Spleen (tissue), 7 donors: ENCODE results near the gene SOX9.

Experiments
- POLR2A ChIP-seq, 3 donors: fragments of 450-650 bp; IDR thresholded peaks; one replicate each; pipeline ENCODE4 v1.5.1; 2017; ENCODE audit warnings: antibody characterized with exemption in 3 of 3, mild to moderate bottlenecking in 1 of 3
- TF ChIP-seq, protein P1 (sequence below), 11 experiments: fragments of 200-600 bp in 7 of 11; fragments of 450-650 bp in 4 of 11; sonication (generic) in 4 of 11; IDR thresholded peaks in 8 of 11; conservative IDR thresholded peaks in 3 of 11; 1 replicate in 7 of 11; 2 replicates in 4 of 11; pipeline versions ENCODE4 v1.4.0 to v1.8.0; 2016 to 2021; ENCODE audit warnings: antibody characterized with exemption in 11 of 11, inconsistent platforms in 4 of 11, mild to moderate bottlenecking in 1 of 11
- donor health status: DM: no; HTN: no; CAD: no; lungs with moderate emphysema.
- donor health status: DM: no; HTN: no; CAD: no.
- donor health status: DM: no; HTN: no; CAD: no.

DNA sequence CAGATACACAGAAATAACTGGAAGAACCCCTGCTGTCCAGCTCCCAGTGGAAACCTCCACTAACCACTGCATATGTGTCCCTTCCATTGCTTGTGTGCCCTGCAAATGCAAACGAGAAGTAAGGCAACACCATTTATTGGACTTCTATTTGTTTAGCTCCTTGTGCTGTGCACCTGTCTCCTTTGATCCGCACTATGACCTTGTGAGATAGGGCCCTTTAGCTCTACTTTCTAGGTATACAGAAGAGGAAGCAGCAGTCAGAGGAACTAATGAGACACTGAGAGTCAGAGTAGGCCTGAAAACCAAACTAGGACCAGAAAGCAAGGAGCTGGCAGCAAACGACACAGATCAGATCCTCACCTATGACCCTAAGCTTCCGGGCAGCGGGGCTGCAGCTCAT, 22.4 kb downstream of the SOX9 start:
- TF ChIP-seq, protein P1, sequence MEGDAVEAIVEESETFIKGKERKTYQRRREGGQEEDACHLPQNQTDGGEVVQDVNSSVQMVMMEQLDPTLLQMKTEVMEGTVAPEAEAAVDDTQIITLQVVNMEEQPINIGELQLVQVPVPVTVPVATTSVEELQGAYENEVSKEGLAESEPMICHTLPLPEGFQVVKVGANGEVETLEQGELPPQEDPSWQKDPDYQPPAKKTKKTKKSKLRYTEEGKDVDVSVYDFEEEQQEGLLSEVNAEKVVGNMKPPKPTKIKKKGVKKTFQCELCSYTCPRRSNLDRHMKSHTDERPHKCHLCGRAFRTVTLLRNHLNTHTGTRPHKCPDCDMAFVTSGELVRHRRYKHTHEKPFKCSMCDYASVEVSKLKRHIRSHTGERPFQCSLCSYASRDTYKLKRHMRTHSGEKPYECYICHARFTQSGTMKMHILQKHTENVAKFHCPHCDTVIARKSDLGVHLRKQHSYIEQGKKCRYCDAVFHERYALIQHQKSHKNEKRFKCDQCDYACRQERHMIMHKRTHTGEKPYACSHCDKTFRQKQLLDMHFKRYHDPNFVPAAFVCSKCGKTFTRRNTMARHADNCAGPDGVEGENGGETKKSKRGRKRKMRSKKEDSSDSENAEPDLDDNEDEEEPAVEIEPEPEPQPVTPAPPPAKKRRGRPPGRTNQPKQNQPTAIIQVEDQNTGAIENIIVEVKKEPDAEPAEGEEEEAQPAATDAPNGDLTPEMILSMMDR (IDR thresholded peaks at IDR 0.05 in 8 of 11, conservative IDR thresholded peaks at IDR 0.05 in 3 of 11), result no peak
- TF ChIP-seq POLR2A (IDR thresholded peaks at IDR 0.05), result no peak
